Breast epithelium (tissue), 4 donors: ENCODE measurements around the gene CPEB3. TPM values are rescaled to one million over a fixed set of nuclear protein-coding genes. Genes with fewer than 3 reads are reported as not detected.

Experiments used
- DNase-seq, 2 donors: peaks; one replicate each; pipeline ENCODE4 v3.0.0-alpha.2; 2019; ENCODE audit warnings: low spot score in 2 of 2
- H3K27ac ChIP-seq, 2 donors: fragments of 200-600 bp; sonication (generic) in 1 of 2; one replicate each; pipeline ENCODE4 v1.5.1; 2016 to 2019; ENCODE audit warnings: mild to moderate bottlenecking in 1 of 2
- H3K27me3 ChIP-seq, 2 donors: fragments of 200-600 bp; sonication (generic) in 1 of 2; one replicate each; pipeline versions ENCODE4 v1.5.1 to v1.6.0; 2017 to 2019; ENCODE audit warnings: control low read depth in 1 of 2, mild to moderate bottlenecking in 1 of 2
- H3K36me3 ChIP-seq: fragments of 200-600 bp; one replicate; pipeline ENCODE4 v1.5.1; 2019
- H3K4me1 ChIP-seq, 2 donors: fragments of 200-600 bp; sonication (generic); one replicate each; pipeline ENCODE4 v1.5.1; 2016 to 2019; ENCODE audit warnings: control low read depth in 1 of 2
- H3K4me3 ChIP-seq, 3 donors: fragments of 200-600 bp; sonication (generic); 1 replicate in 2 of 3; 2 replicates in 1 of 3; pipeline ENCODE4 v1.5.1; 2016 to 2019; ENCODE audit warnings: mild to moderate bottlenecking in 3 of 3, moderate library complexity in 2 of 3
- H3K9me3 ChIP-seq, 2 donors: fragments of 200-600 bp; sonication (generic) in 1 of 2; one replicate each; pipeline ENCODE4 v1.5.1; 2016 to 2019; ENCODE audit warnings: control low read depth in 1 of 2
- POLR2A ChIP-seq: fragments of 450-650 bp; IDR thresholded peaks from one replicate; pipeline ENCODE4 v1.6.1; 2016; ENCODE audit warnings: antibody characterized with exemption, mild to moderate bottlenecking, moderate library complexity
- POLR2AphosphoS5 ChIP-seq, 3 donors: sonication (generic); formaldehyde crosslinking; IDR thresholded peaks; one replicate each; pipeline ENCODE4 v1.6.1; 2017; ENCODE audit warnings: antibody characterized with exemption in 3 of 3
- intact Hi-C: fragments of 100-400 bp; cut with DNase I; formaldehyde crosslinking; loops from one replicate; pipeline ENCODE4 v1.15.1; 2023; ENCODE audit warnings: low total_unique reads
- total RNA-seq, 3 donors: library from RNA; depleted of rRNA; stranded (reverse); fragments of >200 nt; gene quantifications; one replicate each; pipeline ENCODE4 v1.1.0, GENCODE V29; 2016
- TF ChIP-seq, protein P1 (sequence below), 3 donors: fragments of 450-650 bp; IDR thresholded peaks; one replicate each; pipeline ENCODE4 v1.5.1; 2016 to 2017; ENCODE audit warnings: antibody characterized with exemption in 3 of 3, mild to moderate bottlenecking in 3 of 3, moderate library complexity in 3 of 3

CPEB3 gene
- total RNA-seq, 3 donors from 2014 or later, result 3.8 to 12.1 (median 5.2) TPM

DNA sequence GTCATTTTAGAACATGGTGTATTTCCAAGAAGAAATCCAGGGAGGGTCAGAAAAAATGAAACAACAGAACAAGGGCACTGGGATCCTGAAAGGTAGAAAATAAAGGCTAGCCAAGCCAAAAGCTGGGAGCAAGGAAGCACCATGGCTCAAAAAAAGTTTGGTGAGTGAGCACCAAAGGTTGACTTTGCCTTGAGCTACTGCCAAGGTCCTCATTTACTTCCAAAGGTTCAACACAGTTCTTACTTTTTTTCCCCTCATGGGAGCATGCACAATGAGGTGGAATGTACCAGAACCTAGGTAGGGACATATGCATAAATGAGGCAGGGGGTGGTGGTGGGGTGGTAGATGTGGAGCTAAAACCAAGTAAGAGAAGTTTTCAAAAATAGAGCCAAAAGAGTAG, 182.8 kb downstream of the CPEB3 start:
- TF ChIP-seq POLR2A (no peak), POLR2AphosphoS5 (IDR thresholded peaks at IDR 0.05) (no peak)
- TF ChIP-seq, protein P1, sequence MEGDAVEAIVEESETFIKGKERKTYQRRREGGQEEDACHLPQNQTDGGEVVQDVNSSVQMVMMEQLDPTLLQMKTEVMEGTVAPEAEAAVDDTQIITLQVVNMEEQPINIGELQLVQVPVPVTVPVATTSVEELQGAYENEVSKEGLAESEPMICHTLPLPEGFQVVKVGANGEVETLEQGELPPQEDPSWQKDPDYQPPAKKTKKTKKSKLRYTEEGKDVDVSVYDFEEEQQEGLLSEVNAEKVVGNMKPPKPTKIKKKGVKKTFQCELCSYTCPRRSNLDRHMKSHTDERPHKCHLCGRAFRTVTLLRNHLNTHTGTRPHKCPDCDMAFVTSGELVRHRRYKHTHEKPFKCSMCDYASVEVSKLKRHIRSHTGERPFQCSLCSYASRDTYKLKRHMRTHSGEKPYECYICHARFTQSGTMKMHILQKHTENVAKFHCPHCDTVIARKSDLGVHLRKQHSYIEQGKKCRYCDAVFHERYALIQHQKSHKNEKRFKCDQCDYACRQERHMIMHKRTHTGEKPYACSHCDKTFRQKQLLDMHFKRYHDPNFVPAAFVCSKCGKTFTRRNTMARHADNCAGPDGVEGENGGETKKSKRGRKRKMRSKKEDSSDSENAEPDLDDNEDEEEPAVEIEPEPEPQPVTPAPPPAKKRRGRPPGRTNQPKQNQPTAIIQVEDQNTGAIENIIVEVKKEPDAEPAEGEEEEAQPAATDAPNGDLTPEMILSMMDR (IDR thresholded peaks at IDR 0.05), result no peak
- intact Hi-C loops, result no loop called here
- no peak overlapping the region for H3K27ac ChIP-seq
- no peaks in the 10 kb centered on the region for H3K9me3 ChIP-seq
- H3K4me1 ChIP-seq, result no peaks in the 10 kb centered on the region
- H3K4me3 ChIP-seq, result no peak overlapping the region
- DNase-seq, result no peak
- H3K27me3 ChIP-seq, result no peaks in the 10 kb centered on the region
- no peaks in the 10 kb centered on the region for H3K36me3 ChIP-seq

DNA sequence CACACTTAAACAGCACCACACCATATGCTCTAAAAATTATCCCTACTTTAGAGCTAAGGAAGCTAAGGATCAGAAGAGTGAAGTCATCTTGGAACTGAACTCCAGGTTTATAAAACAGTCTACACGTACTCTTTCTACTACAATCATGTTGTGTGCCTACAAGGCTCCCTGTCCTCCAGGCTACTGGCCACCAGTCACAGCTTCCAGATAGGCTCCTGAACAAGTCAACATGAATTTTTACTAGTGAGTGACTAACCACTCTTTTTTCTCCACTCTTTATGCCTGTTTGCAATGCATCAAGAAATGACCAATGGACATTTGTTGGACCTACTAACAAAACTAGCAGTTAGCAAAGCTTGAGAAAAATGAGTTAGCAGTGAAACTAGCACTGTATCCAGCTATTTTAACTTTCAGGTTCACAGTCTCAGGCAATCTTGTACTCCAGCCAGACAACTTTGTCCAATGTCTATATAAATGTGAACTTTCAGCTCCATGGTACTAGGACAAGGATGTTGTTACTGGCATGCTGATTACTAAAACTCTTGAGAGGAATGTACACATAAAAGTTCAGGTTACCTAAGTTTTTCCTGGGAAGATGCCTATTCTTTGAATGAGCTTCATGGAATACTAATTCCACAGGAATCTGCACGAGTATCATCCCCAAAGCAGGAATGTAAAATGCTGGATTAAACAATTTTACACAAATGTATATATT, 187.3 kb downstream of the CPEB3 start:
- TF ChIP-seq POLR2A (no peak), POLR2AphosphoS5 (IDR thresholded peaks at IDR 0.05) (no peak)
- TF ChIP-seq, protein P1 (IDR thresholded peaks at IDR 0.05), result no peak
- Histone ChIP-seq H3K27ac (no peak overlapping the region), H3K27me3 (no peaks in the 10 kb centered on the region), H3K4me3 (no peak overlapping the region), H3K36me3 (no peaks in the 10 kb centered on the region), H3K4me1 (no peaks in the 10 kb centered on the region), H3K9me3 (no peaks in the 10 kb centered on the region)
- DNase-seq, result no peak
- intact Hi-C loops, result no loop called here

DNA sequence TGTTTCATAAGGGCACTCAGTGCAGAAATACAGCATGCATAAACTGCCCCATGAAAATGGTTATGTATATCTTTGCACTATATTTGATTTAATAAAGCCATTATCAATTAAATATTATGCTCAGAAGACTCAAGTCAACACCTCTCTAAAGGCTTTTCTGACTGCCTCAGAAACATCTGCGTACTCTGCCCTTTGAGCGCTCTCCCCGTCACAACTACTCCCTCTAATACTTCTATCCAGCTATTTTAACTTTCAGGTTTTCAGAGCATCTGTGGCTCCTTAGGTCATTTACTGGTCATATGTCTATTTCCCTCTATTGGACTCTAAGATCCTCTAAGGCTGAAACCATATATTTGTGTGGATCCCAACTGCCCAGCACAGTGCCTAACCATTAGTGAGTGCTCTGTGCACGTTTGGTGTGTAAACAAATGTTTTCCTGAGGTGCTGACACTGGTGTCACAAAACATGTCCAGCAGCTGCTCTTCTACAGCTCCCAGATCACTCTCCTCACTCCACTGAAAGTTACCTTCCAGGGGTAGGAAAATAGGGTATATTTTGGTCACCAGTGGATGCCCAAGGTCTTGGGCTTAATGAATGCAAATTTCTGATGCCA, 188.2 kb downstream of the CPEB3 start:
- intact Hi-C loops, result no loop called here
- H3K27ac ChIP-seq, result no peak overlapping the region

DNA sequence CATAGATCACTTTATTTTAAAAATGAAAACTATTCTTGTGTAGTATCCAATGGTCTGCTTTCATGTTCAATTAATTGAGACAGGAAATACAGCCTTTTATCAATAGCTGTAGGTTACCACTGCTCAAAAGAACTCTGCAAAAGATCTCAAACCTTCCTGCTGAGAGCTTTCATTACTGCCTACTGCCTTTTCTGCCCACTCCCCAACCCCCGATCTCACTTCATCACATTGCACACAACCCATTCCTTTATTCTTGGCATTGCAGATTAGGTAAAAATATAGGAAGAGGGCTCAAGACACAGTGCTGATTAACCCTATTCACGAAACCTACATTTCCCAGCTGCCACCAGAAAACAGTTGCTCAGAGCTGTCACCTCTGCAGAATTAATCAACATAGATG, 195.9 kb downstream of the CPEB3 start:
- DNase-seq, result no peak
- intact Hi-C loops, result no loop called here
- Histone ChIP-seq H3K36me3 (no peaks in the 10 kb centered on the region), H3K9me3 (no peaks in the 10 kb centered on the region), H3K27ac (no peak overlapping the region), H3K4me3 (no peak overlapping the region), H3K4me1 (no peaks in the 10 kb centered on the region), H3K27me3 (no peaks in the 10 kb centered on the region)
- TF ChIP-seq, protein P1 (IDR thresholded peaks at IDR 0.05), result no peak
- TF ChIP-seq POLR2A, result no peak
- TF ChIP-seq POLR2AphosphoS5 (IDR thresholded peaks at IDR 0.05), result no peak

More for the DNA sequence above, 188.2 kb downstream of the CPEB3 start:
- no peaks in the 10 kb centered on the region for H3K36me3 ChIP-seq
- no peaks in the 10 kb centered on the region for H3K27me3 ChIP-seq
- no peak for DNase-seq
- no peaks in the 10 kb centered on the region for H3K9me3 ChIP-seq
- TF ChIP-seq POLR2AphosphoS5 (IDR thresholded peaks at IDR 0.05), result no peak
- TF ChIP-seq, protein P1 (IDR thresholded peaks at IDR 0.05), result no peak
- H3K4me1 ChIP-seq, result no peaks in the 10 kb centered on the region
- H3K4me3 ChIP-seq, result no peak overlapping the region

DNA sequence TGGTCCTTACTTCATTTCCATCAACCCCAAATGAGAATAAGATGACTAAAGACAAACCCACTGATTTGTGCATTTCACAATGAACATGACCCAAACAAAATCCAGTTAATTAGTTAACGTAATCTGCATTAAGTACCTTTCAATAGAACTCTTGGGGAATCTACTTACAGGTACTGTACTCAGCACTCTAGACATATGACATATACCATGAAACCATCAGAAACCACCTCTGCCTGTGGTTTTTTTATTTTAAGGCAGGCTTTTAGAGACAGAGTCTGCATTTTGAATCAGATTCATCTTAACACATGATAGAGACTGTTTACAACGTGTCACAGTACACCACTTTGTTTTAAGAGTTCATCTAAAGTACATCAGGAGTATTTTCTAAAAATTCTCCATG, 198.9 kb downstream of the CPEB3 start:
- Histone ChIP-seq H3K4me1 (no peaks in the 10 kb centered on the region), H3K4me3 (no peak overlapping the region), H3K9me3 (no peaks in the 10 kb centered on the region), H3K27ac (no peak overlapping the region), H3K36me3 (no peaks in the 10 kb centered on the region), H3K27me3 (no peaks in the 10 kb centered on the region)
- intact Hi-C loops, result no loop called here
- no peak for DNase-seq
- TF ChIP-seq POLR2AphosphoS5 (IDR thresholded peaks at IDR 0.05) (no peak), POLR2A (no peak)
- TF ChIP-seq, protein P1 (IDR thresholded peaks at IDR 0.05), result no peak
